Stimulated activated naive B cell treated with anti-CD40 and anti-IgM and Interleukin-4, amounts not matched to agents 10 μg/mL and 1 μg/mL and 100 μg/mL, for 72 hours (primary cell): ENCODE results near the gene PLGRKT.
A peak's percentile ranks its signal among the peaks of the same experiment; 100 is the strongest.
"Not testable (repeated sequence)": the region's sequence is repeated elsewhere in the genome, so short reads cannot be mapped to it uniquely, and the experiment has no call there.

Experiments
- ATAC-seq, 2 donors: fragments of 150-1000 bp; cut with Tn5 transposase; replicated peaks; 2 replicates each; pipeline ENCODE4 v1.10.0; 2021; ENCODE audit warnings: moderate library complexity in 1 of 2
- DNase-seq: peaks from one replicate; pipeline ENCODE4 v3.0.0; 2021
- H3K27ac Mint-ChIP-seq: one replicate; pipeline ENCODE4 v1.8.0; 2022; ENCODE audit warnings: mild to moderate bottlenecking, mixed read lengths
- H3K27me3 Mint-ChIP-seq, 2 donors: one replicate each; pipeline ENCODE4 v1.8.0; 2022; ENCODE audit warnings: mixed read lengths in 2 of 2
- H3K36me3 Mint-ChIP-seq, 2 donors: one replicate each; pipeline ENCODE4 v1.8.0; 2022; ENCODE audit warnings: mixed read lengths in 2 of 2, mild to moderate bottlenecking in 1 of 2
- H3K4me1 Mint-ChIP-seq, 2 donors: one replicate each; pipeline ENCODE4 v1.8.0; 2022; ENCODE audit warnings: mixed read lengths in 2 of 2, mild to moderate bottlenecking in 1 of 2
- H3K4me3 Mint-ChIP-seq, 2 donors: one replicate each; pipeline ENCODE4 v1.8.0; 2022; ENCODE audit warnings: mild to moderate bottlenecking in 2 of 2, mixed read lengths in 2 of 2, moderate library complexity in 1 of 2
- H3K9me3 Mint-ChIP-seq, 2 donors: one replicate each; pipeline ENCODE4 v1.8.0; 2022; ENCODE audit warnings: mixed read lengths in 2 of 2, mild to moderate bottlenecking in 1 of 2

The PLGRKT gene

DNA sequence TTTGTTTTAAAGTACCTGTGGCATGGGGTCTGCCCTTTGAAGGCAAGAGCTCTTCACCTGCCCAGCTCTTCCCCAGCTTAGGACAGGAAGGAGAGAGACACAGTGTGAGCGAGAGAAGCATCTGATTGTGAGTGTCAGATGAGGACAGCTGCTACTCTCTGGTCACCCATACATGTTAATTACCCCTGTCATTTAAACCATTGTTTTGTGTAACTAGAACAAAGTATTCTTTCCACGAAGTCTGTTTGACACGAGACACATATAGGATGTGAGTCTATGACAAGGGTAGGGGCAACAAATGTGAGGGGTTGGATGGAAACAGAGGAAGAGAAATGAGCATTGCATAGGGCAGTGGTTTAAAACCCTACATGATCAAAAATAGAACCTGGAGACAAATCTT, 9.6 kb upstream of the PLGRKT start:
- Mint-ChIP-seq H3K27ac (no peak overlapping the region), H3K27me3 (no peaks in the 10 kb centered on the region), H3K36me3 (peaks cover 6 to 9% of the 10 kb centered on the region in 2 donors), H3K4me1 (peaks cover 22 to 55% of the 10 kb centered on the region in 2 donors), H3K9me3 (peaks cover 0 to 2% of the 10 kb centered on the region in 2 donors), H3K4me3 (no peak overlapping the region)
- ATAC-seq (no peak), DNase-seq (no peak)

DNA sequence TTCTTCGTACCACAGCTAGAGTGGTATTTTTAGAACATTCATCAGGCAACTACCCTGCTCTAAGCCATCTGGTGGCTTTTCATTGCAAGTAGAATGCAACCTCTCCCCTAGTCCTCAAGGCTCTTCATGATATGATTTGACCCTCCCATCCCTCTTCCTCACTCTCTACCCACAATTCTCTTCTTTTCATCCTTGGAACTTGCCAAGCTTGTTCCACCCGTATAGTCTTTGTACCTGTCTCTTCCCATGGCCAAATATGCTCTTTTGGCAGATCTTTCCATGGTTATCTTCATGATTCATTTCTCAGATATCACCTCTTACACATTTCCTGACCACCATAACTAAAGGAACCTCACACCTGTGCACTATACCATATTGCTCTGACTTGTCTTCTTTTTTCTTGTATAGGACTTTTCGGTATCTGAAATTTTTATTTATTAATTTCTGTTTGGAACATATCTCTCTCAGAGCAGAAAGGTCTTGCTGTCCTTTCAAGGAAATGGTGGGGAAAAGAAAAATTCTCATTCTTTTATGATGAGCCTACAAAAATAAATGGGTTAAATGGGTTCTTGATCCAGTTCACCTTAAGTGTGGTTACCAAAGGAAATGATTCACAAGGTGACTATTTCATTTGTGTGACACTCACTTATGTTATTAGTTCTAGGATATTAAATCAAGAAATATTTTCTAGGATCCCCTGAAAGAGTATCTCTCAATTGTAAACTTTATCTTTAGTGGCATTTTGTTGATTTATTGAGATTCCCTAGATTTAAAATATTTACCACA, 8.9 kb upstream of the PLGRKT start:
- DNase-seq (no peak), ATAC-seq (no peak)
- H3K9me3 Mint-ChIP-seq, result peaks cover 0 to 2% of the 10 kb centered on the region in 2 donors
- H3K4me1 Mint-ChIP-seq, result peaks cover 19 to 48% of the 10 kb centered on the region in 2 donors
- H3K4me3 Mint-ChIP-seq, result no peak overlapping the region
- no peak overlapping the region for H3K27ac Mint-ChIP-seq
- peaks cover 1 to 3% of the 10 kb centered on the region in 2 donors for H3K36me3 Mint-ChIP-seq
- no peaks in the 10 kb centered on the region for H3K27me3 Mint-ChIP-seq

DNA sequence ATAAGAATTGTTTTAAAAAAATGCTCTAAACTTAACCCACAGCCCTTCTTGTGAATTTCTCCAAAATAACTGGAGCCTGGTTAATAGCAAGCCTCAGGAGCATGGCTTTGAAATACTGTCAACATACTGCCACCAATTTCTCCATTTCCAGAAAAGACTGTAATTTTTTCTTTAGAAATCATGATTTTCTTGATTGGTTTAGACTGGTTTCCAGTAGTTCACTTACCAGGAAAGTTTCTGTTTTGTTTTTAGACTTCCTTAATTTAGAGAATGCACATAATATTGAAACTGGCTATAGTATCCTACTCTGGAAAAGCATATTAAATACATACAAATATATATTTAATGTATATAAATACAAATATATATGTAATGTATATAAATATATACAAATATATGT, 8.2 kb upstream of the PLGRKT start:
- ATAC-seq (no peak), DNase-seq (no peak)
- Mint-ChIP-seq H3K27ac (no peak overlapping the region), H3K4me1 (peaks cover 20 to 44% of the 10 kb centered on the region in 2 donors), H3K27me3 (no peaks in the 10 kb centered on the region), H3K36me3 (no peaks in the 10 kb centered on the region), H3K9me3 (peaks cover 0 to 2% of the 10 kb centered on the region in 2 donors), H3K4me3 (no peak overlapping the region)

DNA sequence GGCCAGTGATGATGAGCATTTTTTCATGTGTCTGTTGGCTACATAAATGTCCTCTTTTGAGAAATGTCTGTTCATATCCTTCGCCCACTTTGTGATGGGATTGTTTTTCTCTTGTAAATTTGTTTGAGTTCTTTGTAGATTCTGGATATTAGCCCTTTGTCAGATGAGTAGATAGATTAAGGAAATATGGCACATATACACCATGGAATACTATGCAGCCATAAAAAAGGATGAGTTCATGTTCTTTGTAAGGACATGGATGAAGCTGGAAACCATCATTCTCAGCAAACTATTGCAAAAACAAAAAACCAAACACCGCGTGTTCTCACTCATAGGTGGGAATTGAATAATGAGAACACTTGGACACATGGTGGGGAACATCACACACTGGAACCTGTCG, 7.4 kb upstream of the PLGRKT start:
- not testable (repeated sequence) for ATAC-seq, H3K36me3 Mint-ChIP-seq, H3K27me3 Mint-ChIP-seq, DNase-seq, H3K9me3 Mint-ChIP-seq, H3K27ac Mint-ChIP-seq
- Mint-ChIP-seq H3K4me3 (peak overlapping the region in 1 of 2 donors; percentile 21), H3K4me1 (peaks cover 26 to 48% of the 10 kb centered on the region in 2 donors)

DNA sequence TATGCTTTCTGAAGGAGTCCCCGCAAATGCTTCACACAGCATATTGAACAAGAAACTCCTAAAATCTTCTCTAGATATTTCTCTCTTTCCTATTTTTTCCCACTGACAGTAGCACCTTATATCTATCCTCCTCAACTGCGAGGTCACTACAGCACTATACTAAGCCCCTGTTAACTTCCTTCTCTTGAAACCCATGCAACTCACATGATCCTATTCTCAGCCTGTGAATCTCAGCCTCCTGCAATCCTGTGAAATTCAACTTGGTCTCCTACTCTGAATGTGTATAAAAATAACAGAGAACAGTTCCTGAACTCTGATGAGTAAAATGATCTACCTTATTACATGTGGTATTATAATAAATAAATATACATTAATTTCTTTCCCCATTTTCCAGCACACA, 6.1 kb upstream of the PLGRKT start:
- ATAC-seq, result no peak
- Mint-ChIP-seq H3K36me3 (no peaks in the 10 kb centered on the region), H3K27ac (no peak overlapping the region), H3K9me3 (peaks cover 0 to 2% of the 10 kb centered on the region in 2 donors), H3K4me1 (peaks cover 28 to 46% of the 10 kb centered on the region in 2 donors), H3K27me3 (no peaks in the 10 kb centered on the region), H3K4me3 (no peak overlapping the region)
- DNase-seq, result no peak

DNA sequence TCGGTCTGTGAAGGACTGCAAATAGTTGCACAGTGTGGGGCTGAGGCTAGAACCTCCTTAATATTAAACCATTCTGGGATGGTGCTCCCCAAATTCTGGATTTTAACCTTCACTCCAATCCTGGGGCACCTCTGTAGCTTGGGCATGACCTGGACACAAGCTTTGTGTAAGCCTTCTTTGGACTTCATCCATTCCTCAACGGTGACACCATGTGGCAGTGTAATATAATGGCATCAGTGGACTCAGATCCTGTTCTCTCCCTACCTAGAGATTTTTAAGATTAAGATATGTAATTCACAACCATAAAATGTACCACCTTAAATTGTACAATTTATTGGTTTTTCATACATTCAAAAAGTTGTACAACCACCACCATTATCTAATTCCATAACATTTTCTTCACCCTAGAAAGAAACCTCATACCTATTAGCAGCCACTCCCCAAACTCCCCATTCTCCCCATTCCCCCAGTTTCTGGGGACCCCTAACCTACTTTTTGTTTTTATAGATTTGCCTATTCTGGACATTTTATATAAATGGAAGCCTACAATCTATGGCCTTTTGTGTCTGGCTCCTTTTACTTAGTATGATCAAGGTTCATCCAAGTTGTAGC, 4.8 kb upstream of the PLGRKT start:
- Mint-ChIP-seq H3K27me3 (no peaks in the 10 kb centered on the region), H3K36me3 (no peaks in the 10 kb centered on the region), H3K4me1 (peaks cover 31 to 44% of the 10 kb centered on the region in 2 donors), H3K9me3 (peaks cover 0 to 2% of the 10 kb centered on the region in 2 donors), H3K4me3 (no peak overlapping the region), H3K27ac (no peak overlapping the region)
- no peak for ATAC-seq
- peak; percentile 24 for DNase-seq

DNA sequence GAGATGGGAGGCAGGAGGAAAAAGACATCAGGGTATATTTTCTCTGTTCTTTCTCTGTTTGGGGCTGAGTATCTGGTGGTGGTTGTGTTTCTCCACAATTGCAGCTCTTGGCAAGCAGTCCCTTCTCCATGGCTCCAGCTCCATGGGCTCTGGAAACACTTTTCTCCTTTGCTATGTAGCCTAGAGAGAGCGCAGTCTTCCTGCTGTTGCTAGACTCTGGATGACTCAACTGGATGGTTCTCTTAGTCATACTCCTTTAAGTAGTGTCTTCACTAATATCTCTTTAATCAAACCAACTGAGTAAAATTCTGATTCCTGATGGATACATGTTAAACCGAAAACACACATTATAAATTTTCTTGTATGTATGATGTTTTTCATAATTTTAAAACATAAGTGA, 3.3 kb upstream of the PLGRKT start:
- no peaks in the 10 kb centered on the region for H3K27me3 Mint-ChIP-seq
- no peak overlapping the region for H3K27ac Mint-ChIP-seq
- H3K36me3 Mint-ChIP-seq, result peaks cover 0 to 14% of the 10 kb centered on the region in 2 donors
- no peak overlapping the region for H3K4me3 Mint-ChIP-seq
- no peak for DNase-seq
- H3K4me1 Mint-ChIP-seq, result peaks cover 33 to 42% of the 10 kb centered on the region in 2 donors
- no peak for ATAC-seq
- H3K9me3 Mint-ChIP-seq, result no peaks in the 10 kb centered on the region

DNA sequence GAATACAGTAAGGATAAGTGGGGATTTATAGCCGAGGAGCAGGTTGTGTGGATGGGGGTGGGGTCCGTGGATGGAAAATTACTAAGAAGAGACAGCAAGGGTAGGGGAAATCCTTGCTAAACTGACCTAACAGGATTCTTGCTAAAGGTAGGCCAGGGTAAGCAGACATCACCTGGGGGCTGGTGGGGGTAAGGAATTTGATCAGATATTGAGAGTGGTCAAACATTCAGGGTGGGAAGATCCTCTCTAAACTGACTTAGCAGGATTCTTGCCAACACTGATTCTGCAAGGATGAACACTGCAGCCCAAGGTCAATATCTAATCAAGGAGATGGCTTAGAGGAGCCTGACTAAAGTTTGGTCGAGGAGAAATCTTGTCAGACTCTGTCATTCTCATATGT, 2.7 kb upstream of the PLGRKT start:
- DNase-seq, result no peak
- Mint-ChIP-seq H3K4me3 (no peak overlapping the region), H3K36me3 (peaks cover 1 to 20% of the 10 kb centered on the region in 2 donors), H3K27ac (peak overlapping the region; percentile 14), H3K27me3 (no peaks in the 10 kb centered on the region), H3K4me1 (peaks cover 33 to 42% of the 10 kb centered on the region in 2 donors), H3K9me3 (no peaks in the 10 kb centered on the region)
- ATAC-seq, result no peak

DNA sequence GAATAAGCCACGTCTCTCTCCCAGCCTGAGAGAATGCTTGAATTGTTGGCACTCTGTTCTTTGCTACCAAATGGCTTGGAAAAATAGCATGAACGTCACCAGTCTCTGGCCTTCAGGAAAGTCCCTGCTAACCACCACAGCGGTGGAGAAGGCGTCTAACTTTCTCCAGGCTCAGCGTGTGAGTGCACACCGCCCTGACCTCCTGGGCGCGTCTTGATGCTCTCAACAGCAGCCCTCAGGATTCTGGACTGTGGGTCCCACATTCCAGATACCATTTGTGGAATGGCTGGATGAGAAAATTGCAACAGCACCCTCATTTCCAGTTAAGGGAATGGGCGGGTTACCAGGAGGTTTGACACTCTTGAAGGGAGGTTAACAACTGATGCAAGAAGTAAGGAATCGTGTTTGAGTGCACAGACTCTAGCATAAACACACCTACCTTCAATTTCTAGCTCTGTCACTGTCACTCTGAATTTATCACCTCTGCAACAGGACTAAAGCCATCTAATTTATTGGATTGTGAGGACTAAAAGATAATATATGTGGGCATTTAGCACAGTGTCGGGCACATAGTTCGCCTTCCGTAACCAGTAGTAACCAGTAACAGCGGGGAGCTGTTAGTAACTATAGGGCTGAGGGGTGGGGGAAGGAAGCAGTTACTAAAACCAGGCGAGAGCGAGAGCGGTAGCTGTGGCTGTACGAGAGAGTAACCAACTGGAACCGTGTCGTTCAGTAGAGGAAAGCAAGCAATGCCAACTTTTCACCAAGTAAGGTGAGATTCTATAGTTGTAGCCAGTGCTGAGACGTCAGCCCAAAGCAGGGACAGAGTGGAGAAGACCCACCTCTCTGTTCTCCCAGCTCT, 807 bp upstream of the PLGRKT start:
- H3K9me3 Mint-ChIP-seq, result no peaks in the 10 kb centered on the region
- H3K36me3 Mint-ChIP-seq, result peaks cover 8 to 32% of the 10 kb centered on the region in 2 donors
- peak overlapping the region; percentile 99 for H3K27ac Mint-ChIP-seq
- peak; percentile 73 for DNase-seq
- H3K4me3 Mint-ChIP-seq, result peak overlapping the region; percentile 90 to 94
- peaks cover 32 to 38% of the 10 kb centered on the region in 2 donors for H3K4me1 Mint-ChIP-seq
- H3K27me3 Mint-ChIP-seq, result no peaks in the 10 kb centered on the region
- peak; percentile 70 to 72 for ATAC-seq

DNA sequence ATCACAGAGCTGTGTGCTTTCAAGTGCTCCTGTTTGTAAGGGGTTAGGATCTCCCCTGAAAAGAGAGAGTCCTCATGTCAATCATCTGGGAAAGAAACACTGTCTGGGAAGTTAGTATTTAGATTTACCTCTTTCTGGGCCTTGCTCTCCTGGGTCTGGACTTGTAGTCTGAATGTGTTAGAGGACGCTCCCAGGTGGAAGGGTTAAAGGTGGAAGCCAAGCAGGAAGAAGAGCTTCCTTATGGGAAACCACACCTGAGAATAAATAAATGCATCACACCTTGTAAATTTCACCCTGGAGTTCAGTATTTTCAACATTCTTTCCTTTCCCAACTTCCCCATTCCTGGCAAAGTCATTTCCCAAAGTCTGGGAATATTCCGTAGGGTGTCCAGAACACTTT, 1.3 kb downstream of the PLGRKT start:
- no peaks in the 10 kb centered on the region for H3K9me3 Mint-ChIP-seq
- no peak for ATAC-seq
- no peak for DNase-seq
- H3K27ac Mint-ChIP-seq, result peak overlapping the region; percentile 99
- H3K27me3 Mint-ChIP-seq, result no peaks in the 10 kb centered on the region
- H3K36me3 Mint-ChIP-seq, result peaks cover 22 to 49% of the 10 kb centered on the region in 2 donors
- H3K4me1 Mint-ChIP-seq, result peaks cover 31 to 38% of the 10 kb centered on the region in 2 donors
- H3K4me3 Mint-ChIP-seq, result peak overlapping the region; percentile 90 to 94

DNA sequence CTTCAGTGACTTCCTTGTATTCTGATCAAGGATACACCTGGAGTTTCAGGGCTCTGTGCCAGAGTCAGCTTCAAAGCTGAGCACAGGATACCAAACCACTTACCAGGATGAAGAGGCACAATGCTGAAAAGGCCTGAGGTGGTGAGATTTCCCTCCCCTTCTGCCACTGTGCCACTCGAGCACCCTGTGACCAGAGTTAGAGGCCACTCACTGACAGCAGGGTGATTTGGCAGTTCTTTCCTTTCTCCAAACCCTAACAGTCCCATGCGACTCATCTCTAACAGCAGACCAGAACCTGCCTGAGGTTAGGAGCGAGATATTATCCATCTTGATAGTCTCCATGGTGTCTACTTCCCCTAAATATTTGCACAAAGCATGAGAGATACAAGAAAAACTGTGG, 1.8 kb downstream of the PLGRKT start:
- Mint-ChIP-seq H3K4me3 (no peak overlapping the region), H3K9me3 (no peaks in the 10 kb centered on the region), H3K36me3 (peaks cover 26 to 52% of the 10 kb centered on the region in 2 donors), H3K27ac (no peak overlapping the region), H3K4me1 (peaks cover 29 to 36% of the 10 kb centered on the region in 2 donors), H3K27me3 (no peaks in the 10 kb centered on the region)
- DNase-seq, result no peak
- ATAC-seq, result no peak

DNA sequence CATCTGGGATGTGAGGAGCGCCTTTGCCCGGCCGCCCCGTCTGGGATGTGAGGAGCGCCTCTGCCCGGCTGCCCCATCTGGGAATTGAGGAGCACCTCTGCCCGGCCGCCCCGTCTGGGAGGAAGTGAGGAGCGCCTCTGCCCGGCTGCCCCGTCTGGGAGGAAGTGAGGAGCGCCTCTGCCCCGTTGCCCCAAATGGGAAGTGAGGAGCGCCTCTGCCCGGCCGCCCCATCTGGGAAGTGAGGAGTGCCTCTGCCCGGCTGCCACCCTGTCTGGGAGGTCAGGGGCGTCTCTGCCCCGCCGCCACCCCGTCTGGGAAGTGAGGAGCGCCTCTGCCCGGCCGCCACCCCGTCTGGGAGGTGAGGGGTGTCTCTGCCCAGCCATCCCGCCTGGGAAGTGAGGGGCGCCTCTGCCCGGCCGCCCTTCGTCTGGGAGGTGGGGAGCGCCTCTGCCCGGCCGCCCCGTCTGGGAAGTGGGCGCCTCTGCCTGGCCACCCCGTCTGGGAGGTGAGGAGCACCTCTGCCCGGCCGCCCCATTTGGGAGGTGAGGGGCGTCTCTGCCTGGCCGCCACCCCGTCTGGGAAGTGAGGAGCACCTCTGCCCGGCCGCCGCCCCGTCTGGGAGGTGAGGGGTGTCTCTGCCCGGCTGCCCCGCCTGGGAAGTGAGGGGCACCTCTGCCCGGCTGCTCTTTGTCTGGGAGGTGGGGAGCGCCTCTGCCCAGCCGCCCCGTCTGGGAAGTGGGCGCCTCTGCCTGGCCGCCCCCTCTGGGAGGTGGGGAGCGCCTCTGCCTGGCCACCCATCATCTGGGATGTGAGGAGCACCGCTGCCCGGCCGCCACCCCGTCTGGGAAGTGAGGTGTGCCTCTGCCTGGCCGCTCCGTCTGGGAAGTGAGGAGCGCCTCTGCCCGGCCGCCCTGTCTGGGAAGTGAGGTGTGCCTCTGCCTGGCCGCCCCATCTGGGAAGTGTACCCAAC, 3.6 kb downstream of the PLGRKT start:
- not testable (repeated sequence) for DNase-seq

DNA sequence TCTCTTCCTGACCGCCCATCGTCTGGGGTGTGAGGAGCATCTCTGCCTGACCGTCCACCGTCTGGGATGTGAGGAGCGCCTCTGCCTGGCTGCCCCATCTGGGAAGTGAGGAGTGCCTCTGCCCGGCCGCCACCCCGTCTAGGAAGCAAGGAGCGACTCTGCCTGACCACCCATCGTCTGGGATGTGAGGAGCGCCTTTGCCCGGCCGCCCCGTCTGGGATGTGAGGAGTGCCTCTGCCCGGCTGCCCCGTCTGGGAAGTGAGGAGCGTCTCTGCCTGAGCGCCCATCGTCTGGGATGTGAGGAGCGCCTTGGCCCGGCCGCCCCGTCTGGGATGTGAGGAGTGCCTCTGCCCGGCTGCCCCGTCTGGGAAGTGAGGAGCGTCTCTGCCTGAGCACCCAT, 4.4 kb downstream of the PLGRKT start:
- not testable (repeated sequence) for H3K27me3 Mint-ChIP-seq, H3K27ac Mint-ChIP-seq, H3K9me3 Mint-ChIP-seq, ATAC-seq, DNase-seq, H3K4me3 Mint-ChIP-seq
- H3K36me3 Mint-ChIP-seq, result peaks cover 31 to 69% of the 10 kb centered on the region in 2 donors
- peaks cover 16 to 20% of the 10 kb centered on the region in 2 donors for H3K4me1 Mint-ChIP-seq

More for the DNA sequence above, 3.6 kb downstream of the PLGRKT start:
- peaks cover 21 to 26% of the 10 kb centered on the region in 2 donors for H3K4me1 Mint-ChIP-seq
- not testable (repeated sequence) for H3K27me3 Mint-ChIP-seq, ATAC-seq, H3K4me3 Mint-ChIP-seq, H3K9me3 Mint-ChIP-seq, H3K27ac Mint-ChIP-seq
- peaks cover 30 to 68% of the 10 kb centered on the region in 2 donors for H3K36me3 Mint-ChIP-seq
